NCI-H748 (cell line): ENCODE results near the gene KRTAP16-1.
"Not testable (repeated sequence)": the region's sequence is repeated elsewhere in the genome, so short reads cannot be mapped to it uniquely, and the experiment has no call there.

Source experiments
- DNase-seq: peaks from one replicate; lab custom pipeline; 2025; ENCODE audit not compliant: unreplicated experiment; lab: John Stamatoyannopoulos, UW

KRTAP16-1 gene

GRCh38 chr17:41308918-41309359 lies at the start of gene KRTAP16-1:
KRTAP16-1 (minus strand) TSS chr17:41309309; CDS start chr17:41309253, 56 bp downstream.
- no peak for DNase-seq

DNA sequence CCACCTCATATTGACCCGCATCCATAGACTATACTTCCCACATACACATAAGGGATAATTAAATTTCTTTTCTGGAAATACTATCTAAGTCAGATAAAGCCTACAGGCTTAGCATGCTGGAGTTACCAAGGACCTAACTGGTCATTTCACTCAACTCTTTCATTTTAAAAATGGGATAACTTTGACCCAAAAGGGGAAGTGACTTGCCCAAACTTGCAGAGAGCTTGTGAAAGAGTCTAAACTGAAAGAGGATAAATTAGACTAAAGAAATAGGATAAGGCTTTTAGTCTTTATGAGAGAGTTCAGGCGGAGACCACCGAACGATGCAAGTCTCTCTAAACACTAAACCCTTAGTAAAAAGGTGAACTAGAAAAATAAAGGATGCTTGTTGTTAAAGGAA lies 45.4 kb upstream of the KRTAP16-1 start:
- no peak for DNase-seq

- DNase-seq: no peak
Observed at GRCh38 chr17:41352597-41353366, 43.7 kb upstream of the KRTAP16-1 start.

DNA sequence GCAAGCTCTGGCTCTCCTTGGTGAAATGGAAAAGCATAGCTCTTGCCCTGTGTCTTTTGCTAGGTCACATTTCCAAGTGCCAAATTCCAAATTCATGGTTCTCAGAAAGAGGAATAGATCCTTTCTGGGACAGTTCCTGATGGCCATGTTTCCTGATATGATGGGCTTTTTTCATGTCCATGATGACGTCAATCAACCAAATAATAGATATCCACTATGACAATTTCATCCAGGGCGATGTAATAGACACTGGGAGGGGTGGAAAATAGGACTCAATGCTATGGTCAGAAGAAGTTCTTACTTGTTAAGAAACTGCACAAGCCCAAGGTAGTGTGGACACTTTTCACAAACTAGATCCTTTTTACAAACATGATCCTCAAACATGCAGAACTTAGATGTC lies 42.1 kb upstream of the KRTAP16-1 start:
- no peak for DNase-seq

- not testable (repeated sequence) for DNase-seq
Observed at GRCh38 chr17:41350381-41350878, 41.3 kb upstream of the KRTAP16-1 start, which contains the start of gene KRT33A. KRT33A (minus strand) TSS chr17:41350828; CDS start chr17:41350767, 61 bp downstream.

DNA sequence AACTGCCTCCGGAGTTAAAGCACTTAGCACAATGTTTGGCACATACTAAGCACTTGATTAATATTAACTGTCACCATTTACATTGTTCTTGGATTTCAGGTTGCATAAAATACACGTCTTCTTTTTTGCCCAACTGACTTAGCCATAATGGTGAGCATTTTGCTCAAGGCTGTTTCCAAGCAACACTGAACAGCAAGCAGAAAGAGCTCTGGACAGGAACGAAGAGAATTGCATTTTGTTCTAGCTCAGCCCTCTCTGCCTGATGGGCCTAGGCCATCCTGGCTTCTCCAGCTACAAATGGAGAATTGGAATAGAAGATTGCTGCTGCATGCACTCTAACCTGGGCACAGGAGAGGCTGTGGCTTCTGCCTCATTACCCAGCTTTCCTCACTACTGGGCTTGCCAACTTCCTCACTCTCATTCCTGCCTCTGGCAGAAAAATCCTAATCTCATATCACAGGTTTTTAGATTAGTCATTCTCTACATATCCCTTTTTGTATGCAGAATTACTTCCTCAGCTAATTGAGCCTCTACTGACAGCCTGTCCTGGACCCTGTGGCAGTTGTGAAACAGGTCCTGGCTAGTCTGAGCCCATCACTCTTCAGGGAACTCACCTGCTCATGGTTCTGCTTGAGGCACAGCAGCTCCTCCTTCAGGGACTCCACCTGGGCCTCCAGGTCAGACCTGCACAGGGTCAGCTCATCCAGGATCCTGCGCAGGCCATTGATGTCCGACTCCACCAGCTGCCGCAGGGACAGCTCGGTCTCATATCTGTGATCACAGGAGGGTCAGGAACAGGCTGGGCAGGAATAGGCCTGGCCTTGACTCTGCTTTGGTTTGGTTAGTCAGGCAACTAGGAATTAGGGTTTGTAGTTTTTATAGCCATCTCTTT lies 39.0 kb upstream of the KRTAP16-1 start:
- DNase-seq: no peak

GRCh38 chr17:41346421-41346820 lies 37.3 kb upstream of the KRTAP16-1 start:
- DNase-seq: not testable (repeated sequence)

DNA sequence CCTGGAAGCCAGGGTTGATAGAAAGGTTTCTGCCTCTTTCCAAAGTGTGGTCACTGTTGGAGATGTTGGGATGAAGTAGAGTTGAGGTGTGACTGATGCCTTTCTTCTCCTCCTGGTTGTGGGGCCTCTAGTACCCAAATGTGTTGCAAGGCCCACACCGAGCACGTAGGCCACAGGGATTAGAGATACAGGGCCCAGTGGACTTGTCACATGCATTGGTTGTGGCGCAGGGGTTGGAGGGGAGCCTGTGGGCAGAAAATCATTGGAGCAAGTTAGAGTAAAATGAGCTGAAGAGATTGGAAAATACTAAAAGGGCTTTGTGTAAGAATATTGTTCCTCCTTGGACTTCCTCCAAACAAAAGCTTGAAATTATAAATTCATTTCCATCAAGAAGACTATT lies 36.9 kb upstream of the KRTAP16-1 start:
- DNase-seq: no peak

DNA sequence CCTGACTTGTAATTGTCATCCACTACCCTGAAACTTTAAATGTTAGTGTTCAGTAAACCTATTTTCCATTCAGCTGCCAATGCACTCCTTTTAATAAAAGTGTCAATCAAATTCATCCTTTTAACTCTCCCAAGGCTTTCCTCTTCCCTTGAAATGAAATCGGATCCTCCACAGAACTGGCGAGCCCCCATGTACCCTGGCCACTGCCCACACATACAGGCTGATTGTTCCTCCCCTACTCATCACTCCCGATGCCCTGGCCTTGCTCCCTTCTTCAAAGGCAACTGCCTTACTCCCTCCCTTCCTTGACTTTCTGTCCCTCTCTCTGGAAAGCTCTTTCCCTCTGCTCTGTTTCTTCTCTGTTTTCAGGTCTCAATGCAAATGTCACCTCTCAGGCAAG lies 33.9 kb upstream of the KRTAP16-1 start:
- no peak for DNase-seq

DNA sequence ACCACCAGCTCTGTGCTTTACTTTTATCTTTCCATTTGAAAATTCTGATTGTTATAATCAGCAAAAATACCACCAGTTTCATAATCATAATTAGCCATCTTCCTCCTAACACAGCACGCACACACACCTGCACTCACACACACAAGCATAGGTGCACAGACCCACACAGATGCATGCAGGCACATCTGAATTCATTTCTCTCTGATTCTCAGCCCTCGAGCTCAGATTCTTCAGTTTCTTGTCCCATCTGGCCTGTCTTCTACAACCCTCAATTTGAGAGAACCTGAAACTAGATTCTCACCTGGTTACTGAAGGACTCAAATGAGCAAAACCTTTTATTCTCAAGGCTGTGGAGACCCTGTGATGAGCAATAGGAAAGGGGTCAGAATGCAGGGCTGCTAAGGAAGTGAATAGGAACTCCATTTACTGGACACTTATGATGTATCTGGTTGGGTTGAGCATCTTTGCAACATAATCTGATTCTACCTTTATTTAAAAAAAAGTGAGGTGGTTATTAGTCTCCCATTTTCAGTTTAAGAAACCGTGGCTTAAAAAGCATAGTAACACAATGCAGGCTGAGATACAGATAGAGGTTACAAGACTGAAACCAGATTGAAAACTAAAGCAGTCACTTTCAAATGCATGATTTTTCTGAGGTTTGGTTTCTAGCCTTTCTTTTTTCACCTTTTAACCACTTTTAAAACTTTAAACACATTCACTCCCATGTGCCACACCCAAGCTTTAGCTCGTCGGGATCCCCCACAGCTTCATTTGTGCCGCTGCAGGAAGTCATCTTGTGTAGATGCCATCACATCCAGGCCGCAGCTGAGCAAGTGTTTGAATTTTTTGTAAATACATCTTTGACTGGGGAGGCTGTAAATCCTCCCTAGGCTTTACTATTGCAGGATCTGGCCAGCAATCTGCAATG lies 32.1 kb upstream of the KRTAP16-1 start:
- no peak for DNase-seq

DNA sequence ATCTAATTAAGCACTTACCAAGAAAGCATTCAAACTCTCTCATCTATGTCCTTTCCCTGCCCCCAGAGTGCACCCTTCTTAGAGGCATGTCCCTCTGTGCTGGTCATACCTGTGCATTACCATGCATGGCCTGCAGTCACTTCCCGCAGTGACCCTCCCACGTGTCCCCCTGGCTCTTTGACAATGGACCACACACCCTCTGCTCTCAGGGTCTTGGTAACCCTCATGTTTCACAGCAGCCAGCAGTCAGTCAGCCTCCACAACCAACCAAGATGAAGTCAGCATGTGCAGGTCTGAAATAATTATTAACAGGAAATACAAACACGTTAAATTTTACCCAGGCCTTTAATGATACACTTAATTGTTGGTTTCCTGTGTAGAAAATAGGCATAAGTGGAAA lies 31.4 kb upstream of the KRTAP16-1 start:
- DNase-seq: no peak

GRCh38 chr17:41339571-41340172 lies 30.6 kb upstream of the KRTAP16-1 start:
- DNase-seq: no peak

DNA sequence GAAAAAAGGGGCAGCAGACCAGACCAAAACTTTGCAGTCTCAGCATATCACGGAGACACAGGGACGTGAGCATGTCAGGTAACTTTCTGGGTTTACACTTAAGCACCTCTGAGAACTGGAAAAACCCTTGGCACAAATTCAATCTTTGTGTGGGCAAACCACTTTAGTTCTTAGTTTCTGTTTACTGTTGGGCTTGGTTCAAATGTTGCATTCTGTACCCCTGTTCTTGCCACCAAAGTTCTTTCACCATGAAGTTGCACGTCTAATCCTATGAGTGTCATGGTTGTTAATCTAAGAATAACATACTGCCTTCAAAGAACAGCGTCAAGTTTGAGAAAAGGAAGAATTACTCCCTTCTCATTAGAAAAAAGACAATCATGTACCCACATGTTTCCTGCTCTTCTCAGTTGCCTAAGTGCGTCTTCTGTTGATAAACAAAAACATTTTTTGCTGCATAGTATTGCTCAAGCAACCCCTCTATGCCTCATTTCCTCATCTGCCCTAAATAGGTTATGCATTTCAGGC lies 29.9 kb upstream of the KRTAP16-1 start:
- no peak for DNase-seq

GRCh38 chr17:41335747-41336146 lies 26.6 kb upstream of the KRTAP16-1 start:
- DNase-seq: no peak

- DNase-seq: no peak
Observed at GRCh38 chr17:41334385-41335305, 25.5 kb upstream of the KRTAP16-1 start.

GRCh38 chr17:41333836-41334235 lies 24.7 kb upstream of the KRTAP16-1 start:
- DNase-seq: no peak

DNA sequence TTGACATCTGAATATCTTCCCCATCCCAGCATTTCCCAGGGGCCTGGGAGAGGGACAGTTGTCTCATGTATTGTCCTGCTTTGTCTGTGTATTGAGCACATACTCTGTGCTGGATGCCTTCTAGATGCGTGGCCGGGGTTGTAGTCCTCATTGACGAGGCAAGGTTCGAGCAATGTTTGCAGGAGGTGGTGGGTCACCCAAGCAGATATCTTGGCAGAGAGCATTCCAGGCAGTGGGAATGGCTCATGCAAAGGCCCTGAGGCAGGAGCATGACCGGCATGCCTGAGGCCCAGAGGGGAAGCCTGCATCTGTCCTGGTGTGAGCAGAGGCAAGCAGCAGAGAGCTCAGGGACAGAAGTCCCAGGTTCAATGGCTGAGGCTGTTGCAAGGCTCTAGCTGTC lies 24.0 kb upstream of the KRTAP16-1 start:
- DNase-seq: no peak

DNA sequence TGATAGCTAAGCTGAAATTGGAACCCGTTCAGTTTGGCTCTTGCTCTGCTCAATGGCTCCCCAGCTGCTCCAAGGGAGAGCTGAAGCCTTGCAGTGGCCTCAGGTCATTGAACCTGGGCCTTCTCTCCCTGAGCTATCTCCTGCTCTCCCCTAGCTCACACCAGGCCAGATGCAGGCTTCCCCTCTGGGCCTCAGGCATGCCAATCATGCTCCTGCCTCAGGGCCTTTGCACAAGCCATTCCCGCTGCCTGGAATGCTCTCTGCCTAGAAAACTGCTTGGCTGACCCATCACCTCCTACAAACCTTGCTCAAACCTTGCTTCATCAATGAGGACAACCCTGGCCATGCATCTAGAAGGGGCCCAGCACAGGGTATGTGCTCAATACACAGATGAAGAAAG lies 23.1 kb upstream of the KRTAP16-1 start:
- no peak for DNase-seq

DNA sequence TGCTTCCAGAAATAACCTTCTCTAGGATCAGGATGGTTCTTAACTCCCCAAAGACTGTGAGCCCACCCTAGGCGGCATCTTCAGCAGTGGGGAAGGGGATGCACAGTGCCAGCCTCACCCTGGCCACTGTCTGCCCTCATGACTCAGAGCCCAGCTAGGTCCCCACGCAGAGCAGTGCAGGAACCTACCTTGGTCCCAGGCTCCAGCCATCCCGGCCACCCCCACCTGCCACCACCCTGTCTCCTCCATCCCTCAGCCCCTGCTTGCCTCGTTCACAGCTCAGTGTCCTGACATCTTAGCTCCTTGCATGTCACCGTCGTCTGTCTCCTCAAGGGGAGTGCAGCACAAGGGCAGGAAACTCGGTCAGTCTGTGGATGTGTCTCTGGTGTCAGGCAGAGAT lies 22.5 kb upstream of the KRTAP16-1 start:
- DNase-seq: no peak
